ENCODE data around the gene GALNT11.

The GALNT11 gene

DNA sequence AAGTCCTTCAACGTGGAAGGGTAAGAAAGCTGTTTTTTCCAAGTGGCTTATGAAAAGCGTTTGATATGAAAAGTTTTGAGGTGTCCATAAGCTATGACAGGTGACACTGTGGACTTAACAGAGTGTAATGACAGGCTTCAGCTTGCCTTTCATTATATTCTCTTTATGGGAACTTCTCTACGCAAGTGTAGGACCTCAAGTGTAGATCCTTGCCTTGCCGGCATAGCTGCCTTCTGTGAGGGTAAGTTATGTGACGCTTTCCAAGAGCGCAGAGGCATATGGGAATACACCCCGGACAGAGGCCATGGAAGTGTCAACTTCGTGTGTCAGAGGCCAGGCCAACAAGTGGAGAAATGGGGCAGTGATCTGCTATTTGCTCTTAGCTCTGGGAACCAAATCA, 91.9 kb downstream of the GALNT11 start:
- DNase-seq (ENCODE audit: low read depth in 2 of 2) = no peak

DNA sequence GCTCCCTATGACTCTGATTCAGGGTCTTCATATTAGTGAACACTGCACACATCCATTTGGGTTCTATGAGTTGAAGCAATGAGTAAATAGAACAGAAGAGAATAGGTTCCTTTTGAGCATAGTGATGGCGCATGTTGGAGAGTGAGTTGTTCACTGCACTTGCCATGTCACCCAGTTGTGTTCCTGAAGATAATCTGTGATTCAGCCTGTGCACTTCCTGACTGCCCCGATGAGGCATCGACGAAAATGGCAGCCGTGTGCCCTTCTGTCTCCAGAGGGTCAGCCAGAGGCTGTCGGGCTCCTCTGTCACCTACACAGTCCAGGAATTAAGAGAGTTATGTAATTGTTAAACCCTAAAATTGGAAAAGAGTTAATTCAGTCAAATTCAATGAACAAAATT, 94.7 kb downstream of the GALNT11 start:
- DNase-seq (ENCODE audit: low read depth in 2 of 2) = no peak

DNA sequence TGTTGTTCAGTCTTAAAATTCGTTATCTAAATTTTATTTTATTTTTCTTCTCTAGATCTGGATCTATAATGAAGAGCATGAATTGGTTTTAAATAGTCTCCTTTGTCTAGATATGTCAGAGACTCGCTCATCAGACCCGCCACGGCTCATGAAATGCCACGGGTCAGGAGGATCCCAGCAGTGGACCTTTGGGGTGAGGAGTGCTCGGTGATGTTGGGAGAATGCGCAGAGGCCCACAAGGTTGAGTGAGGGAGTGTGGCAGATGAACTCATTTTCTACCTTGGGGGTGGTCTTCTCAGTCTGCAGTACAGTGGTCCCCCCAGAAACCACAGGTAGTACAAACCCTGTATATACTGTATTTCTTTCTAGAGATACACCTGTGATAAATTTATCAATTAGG, 95.3 kb downstream of the GALNT11 start:
- no peak for DNase-seq (ENCODE audit: low read depth in 2 of 2)

DNA sequence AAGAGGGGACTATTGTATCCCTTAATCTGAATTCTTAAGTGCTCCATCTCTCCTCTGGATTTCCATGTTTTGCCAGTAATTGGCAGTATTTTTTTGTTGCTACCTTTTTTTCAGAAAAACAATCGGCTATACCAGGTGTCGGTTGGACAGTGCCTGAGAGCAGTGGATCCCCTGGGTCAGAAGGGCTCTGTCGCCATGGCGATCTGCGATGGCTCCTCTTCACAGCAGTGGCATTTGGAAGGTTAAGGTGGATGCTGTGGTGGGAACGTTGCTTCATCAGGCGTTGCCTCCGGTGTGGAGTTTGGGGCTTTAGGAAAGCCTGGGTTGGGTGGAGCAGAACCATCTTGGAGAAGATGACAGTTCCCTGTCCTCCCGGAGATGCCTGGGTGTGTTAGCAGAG, 96.0 kb downstream of the GALNT11 start:
- DNase-seq (ENCODE audit: low read depth in 2 of 2) = no peak

DNA sequence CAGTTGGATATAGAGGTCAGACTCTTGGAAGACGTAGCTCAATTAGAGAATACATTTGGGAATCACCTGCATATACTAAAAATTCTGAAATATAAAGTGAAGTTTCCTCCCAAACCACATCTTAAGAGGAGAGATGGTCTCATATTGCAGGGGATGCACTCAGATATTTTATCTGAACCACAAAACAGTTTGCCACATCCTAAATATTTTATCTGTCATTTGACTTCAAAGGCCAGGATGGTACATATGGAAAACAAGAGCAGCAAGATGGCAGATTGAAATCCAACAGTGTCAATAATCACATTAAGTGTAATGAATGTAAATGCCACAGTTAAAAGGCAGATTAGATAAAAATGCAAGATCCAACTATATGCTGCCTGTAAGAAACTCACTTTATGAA, 97.1 kb downstream of the GALNT11 start:
- DNase-seq (ENCODE audit: low read depth in 2 of 2) = no peak

DNA sequence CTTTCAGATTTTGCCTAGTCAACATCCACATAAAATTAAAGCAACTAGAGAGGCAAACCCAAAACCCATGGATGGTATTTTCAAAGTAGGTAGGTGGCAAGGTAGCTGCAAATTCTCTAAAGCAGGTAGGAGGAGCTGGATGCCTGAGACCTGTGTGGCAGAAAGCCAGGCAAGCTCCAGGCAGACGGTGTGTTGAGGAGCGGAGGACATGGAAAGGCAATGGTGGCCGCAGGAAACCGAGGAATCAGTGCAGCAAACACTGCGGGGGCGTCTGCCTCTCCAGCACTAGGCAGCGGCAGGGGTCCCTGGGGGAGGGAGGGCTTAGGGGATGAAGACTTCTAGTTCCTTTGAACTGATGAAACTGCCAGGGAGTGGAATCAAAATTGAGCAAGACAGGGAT, 101.3 kb downstream of the GALNT11 start:
- no peak for DNase-seq (ENCODE audit: low read depth in 2 of 2)

DNA sequence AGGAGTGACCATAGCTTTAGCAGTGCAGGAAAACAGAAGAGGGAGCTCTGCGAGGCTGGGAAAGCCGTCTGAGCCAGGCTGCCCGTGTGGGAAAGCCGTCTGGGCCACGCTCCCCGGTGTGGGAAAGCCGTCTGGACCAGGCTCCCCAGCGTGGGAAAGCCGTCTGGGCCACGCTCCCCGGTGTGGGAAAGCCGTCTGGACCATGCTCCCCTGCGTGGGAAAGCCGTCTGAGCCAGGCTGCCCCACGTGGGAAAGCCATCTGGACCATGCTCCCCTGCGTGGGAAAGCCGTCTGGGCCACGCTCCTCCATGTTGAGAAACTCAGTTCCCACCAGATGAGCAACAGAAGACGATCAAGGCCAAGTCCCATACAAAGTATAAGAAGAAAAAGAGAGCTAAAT, 101.8 kb downstream of the GALNT11 start:
- no peak for DNase-seq (ENCODE audit: low read depth in 2 of 2)

DNA sequence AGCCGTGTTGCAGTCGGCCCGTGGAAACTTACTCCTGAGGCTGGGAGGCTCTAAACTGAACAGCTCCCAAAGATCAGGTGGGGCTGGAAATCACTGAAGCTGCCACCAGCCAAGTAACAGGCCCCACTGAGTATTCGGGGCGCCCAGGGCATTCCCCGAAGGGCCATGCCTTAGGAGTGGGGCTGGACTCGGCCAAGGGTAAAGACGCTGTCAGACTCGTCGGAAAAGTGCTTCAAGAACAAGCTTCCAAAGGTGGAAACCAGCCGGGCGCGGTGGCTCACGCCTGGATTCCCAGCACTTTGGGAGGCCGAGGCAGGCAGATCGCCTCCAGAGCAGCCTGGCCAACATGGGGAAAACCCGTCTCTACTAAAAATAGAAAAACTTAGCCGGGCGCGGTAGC, 102.8 kb downstream of the GALNT11 start:
- no peak for DNase-seq (ENCODE audit: low read depth in 2 of 2)

DNA sequence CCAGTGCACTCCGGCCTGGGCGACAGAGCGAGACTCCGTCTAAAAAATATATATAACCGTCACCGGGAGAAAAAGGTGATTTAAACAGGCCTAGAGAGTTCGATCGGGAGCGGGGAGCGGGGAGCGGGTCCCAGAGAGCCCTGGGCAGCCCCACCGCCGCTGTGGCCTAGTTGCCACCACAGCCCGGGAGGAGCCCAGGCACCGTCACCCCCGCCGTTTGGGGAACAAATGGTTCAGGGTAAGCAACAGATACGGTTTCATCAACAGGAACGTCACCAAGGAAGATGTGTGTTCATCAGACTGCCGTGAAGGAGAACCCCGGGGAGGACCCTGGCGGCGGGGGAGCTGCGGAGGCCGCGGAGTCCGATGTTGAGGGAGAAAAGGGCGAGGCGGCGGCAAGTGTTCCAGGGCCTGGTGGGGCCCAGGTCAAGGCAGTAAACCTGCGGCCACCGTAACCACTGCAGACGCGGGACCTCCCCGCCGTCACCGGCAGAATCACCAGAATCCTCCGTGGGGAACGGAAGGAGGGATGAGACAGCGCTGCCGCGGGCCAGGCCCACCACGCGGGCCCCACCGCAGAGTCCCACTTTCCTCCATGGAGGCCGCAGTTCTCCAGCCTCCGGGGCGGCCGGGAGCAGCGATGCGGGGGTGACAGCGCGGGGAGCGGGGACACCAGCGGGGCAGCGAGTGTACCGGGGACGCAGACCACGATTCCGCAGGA, 103.4 kb downstream of the GALNT11 start:
- no peak for DNase-seq (ENCODE audit: low read depth in 2 of 2)

DNA sequence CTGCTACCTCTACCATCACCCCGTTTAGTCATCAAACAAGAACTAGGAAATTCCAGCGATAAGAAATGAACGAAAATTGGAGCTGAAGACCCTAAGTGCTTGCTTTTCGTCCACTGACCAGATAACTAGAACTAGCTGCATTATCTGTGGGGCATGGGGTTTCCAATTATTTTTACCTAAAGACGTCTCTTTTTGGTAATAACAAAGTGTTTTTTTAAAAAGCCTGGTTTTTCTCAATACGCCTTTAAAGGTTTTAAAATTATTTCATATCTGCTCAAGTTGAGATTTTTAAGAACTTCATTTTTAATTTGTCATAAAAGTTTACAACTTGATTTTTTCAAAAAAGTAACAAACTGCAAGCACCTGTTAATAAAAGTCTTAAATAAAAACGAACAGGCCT, 104.2 kb downstream of the GALNT11 start:
- no peak for DNase-seq (ENCODE audit: low read depth in 2 of 2)

DNA sequence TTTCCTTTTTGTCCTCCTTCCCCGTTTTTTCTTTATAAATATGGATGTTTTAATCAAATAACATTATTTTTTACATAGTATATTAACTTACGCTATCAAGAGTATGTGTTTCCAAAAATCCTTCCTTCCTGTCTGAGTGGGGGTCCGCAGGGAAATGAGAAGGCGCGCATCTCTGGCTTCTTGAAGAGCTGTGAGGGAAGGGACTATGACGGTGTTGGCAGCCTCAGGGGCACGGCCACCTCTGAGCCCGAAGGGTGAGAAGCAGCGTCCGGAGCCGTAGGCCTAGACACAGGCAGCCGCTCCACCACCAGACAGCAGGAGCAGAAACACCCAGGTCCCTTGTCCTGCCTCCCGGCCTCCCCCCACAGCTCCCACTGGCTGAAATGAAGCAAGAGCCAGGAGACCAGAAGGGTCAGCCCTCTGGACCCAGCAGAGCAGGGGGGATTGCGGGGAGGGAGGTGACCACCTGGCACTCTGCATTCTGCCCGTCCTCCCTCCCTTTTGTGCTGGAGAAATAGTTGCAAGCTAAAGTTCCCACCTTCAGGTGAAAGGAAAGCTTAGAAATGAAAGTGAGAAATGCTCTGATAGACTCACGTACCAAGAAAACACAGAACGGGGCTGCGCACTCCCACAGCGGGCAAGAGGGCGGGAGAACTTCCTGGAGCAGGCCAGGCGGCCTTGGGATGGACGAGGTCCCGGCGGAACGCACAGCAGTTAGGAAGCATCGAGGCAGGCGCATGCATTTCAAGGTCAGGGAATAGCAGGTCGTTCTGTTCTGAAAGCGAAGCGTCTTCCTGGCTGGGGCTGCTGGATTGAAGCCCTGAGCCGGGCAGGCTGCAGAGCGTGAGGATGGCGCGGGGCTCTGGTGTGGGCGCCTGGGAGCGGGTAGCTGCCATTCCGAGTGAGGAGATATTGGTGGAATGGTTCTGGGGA, 105.5 kb downstream of the GALNT11 start:
- DNase-seq (ENCODE audit: low read depth in 2 of 2) = no peak

DNA sequence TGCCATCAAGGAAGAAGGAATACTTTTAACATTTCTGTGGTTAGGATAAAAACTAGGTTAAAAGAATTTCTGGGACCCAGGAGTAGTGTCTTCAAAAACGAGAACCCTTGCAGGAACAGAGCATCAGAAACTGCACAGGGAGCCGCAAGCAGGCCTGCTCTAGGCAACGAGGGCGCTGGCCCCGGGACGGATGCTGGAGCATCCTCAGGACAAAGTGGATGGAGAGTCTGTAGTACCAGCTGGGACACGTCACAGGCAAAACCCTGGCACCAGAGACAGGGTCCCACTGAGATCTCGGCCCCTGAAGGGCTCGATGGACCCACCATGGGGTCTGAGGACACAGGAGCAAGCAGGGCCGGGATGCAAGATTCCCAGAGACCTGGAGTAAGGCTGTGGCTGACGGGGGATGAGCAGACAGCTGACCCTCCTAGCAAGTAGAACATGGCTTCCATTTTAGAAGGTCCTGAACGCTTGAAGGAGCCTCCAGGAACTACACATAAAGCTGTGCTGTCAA, 106.6 kb downstream of the GALNT11 start:
- DNase-seq (ENCODE audit: low read depth in 2 of 2) = no peak

DNA sequence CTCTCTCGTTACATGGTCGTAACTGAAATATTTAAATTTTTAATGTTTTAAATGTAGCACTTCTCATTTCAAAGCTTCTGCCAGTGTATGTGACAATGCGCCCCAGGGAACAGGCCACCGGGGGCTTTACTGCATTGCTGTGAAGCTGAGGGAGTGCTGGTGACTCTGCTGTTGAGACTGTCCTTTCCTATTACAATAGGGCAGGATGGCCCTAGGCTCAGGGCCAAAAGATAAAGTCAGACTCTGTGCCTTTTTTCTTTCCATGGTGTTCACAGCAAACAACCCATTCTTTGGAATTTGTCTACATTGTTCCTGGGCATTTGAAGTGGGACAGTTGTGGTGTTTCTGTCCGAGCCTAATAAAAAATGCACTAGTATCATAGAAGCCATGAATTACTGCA, 107.3 kb downstream of the GALNT11 start:
- no peak for DNase-seq (ENCODE audit: low read depth in 2 of 2)

DNA sequence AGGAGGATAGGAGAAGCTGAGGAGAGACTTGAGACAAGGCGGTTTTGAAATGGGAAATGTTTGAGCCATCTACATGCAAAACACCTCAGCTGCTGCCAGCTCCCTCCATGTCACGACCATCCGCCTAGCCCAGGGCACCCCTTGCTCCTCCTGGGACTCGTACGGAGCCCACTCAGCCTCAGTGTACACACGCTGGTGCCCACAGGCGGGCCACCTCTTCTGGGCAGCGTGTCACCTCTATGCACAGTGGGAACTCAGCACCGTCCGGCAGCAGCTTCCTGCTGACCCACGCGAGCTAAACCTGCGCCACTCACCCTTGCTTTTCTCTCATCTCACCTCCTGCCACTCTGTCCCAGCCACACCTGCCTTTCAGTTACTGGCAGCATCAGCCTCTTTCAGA, 108.3 kb downstream of the GALNT11 start:
- DNase-seq (ENCODE audit: low read depth in 2 of 2) = no peak

DNA sequence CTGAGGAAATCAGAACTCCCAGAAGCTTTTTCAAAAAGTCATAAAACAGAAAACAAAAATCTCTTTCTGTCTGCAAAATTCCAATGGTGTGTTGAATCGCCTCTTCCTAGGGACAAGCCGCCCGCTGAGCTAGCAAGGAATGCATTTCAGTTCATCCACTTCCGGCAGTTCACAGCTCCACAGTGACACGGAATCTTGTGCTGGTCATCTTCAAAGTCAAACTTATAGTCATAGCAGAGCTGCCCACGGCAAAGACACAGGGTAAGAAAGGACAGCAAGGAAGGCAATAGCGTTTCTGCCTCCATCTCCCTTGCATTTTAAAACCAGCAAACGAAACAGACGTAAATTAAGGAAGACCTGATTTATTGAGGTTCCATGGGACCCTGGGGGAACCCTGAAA, 111.2 kb downstream of the GALNT11 start:
- DNase-seq (ENCODE audit: low read depth in 2 of 2) = no peak

DNA sequence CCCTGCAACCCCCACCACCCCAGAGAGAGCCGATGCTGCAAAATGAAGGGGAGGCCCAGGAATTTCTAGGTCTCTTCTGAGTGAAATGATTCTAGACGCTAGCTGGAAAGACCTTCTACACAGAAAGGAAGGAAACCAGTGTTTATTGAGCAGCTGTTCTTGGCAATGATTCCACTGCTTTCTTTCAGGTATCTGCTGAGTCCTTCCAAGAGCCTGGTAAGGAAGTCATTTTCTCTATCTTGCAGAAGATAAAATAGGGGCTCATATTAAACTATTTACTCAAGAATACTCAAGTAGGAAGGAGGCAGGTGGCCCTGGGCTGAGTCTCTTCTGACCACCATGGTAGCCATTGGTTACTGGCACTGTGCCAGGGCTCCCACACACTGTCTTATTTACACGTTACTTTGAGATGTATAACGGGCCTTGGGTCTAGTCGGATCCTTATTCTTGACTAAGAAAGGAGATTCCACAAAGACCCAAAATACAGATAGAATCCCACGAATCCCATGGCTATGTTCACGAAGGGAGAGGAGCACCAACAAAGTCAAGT, 112.1 kb downstream of the GALNT11 start:
- DNase-seq (ENCODE audit: low read depth in 2 of 2) = no peak

DNA sequence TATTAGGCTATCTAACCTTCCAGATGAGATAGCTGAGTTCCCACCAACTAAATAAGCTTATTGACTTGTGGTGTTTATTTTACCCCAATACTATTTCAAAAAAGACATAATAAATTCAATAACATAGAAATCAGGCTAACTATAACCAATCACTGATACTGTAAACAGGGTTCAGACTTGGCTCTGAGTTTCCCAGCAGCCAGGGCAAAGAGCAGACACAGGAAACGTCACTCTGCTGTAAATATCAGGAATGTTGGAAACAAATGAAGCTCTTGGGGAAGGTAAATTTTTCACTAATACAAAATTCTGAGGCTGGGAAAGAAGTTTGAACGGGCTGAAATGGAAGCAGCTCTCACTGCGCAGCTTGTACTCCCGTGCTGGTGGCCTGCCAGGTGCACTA, 114.6 kb downstream of the GALNT11 start:
- no peak for DNase-seq (ENCODE audit: low read depth in 2 of 2)

DNA sequence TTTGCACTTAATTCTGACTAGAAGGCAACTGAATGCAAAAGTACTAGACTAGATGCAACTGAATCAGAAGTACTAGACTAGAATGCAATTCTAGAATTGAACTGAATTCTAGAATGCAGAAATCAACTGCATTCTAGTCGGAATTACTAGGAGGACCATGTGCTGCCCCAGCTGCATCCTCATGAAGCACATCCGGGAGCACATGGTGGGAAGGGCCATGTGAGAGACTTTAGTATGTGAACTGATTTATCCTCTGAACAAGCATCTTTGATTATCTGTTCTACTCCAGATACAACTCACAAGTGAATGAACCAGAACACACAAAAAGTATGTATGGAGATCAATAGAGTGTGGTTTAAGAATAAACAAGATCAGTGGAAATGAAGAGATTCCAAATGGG, 115.1 kb downstream of the GALNT11 start:
- DNase-seq (ENCODE audit: low read depth in 2 of 2) = no peak

DNA sequence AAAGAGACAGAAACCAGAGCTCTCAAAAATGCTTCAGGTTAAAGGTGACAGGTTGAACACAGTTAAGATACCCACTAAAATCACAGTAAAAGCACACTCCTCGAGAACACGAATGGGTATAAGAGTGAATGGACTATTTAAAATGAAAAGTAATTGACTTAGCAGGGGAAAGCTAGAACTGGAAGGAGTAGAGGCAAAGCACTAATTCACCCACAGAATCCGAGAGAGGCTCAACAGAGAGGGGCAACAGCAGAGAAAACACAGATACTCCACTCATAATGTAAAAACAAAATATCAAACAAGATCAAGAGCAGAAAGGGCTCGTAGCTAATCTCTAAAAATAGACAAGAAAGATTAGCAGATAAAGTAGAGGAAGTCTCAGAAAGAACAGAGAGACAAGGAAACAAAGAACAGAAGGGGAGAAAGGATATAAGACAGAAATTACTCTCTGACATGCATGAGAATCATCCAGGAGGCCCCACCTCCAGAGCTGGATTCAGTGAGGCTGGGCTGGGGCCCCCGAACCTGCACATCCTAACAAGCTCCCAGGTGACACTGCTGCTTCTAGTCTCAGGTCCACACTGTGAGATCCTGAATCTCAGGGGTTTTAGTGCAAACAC, 117.6 kb downstream of the GALNT11 start:
- DNase-seq (ENCODE audit: low read depth in 2 of 2) = no peak

DNA sequence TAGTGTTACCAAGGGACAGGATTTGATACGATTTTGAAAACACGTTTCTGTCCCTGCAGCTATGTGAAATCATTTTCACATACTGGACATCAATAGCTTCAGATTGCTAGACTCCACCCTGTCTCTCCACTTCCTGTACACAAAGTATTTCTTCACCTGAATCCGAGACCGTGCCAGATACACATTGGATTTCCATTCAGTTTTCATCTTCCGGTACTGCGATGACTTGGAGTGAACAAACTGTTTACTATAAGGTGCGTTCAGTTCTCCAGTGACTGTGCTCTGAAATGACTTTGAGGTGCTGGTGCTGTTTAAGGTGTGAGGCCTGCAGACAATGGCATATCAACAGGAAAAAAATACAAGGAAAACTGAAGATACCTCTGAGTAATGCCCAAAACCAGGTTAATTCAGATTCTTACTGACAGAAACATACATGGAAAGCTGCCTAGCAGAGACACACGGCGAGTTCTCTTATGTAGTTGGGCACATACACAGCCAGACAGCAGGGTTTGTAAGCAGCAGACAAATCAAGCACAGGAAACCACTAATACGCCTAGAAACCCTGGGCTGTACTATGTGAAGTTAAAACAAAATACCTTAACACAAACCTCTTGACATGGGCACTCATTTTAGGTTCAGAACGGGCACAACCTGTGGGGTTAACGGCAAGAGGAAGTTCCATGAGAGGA, 119.2 kb downstream of the GALNT11 start:
- DNase-seq (ENCODE audit: low read depth in 2 of 2) = no peak

DNA sequence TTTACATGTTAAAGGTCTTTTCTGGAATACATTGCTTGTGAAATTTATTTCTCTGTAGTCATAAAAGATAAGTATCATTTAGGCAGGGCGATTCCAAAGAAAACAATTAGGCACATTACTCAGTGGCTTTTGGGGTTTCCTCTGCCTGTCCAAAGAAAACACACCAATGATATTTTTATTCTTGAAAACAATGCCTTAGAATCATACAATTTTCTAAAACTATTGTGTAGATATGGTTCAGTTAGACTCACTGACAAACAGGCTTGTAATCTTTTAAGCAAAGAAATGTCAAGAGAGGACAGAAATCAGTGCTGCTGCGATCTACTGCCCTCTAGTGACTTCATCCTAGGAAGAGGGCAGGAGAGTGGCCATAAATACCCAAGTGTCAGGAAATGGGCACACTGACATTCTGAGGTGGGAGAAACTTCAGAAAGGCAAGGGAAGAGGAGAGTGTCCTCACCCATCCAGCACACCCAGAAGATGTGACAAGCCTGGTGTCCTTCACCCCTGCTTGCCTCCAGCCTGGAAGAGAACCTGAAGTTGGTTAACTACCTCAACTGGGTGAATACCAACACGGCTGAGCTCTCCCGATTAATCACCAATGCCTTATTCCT, 120.5 kb downstream of the GALNT11 start:
- no peak for DNase-seq (ENCODE audit: low read depth in 2 of 2)
